H9 (cell line): ENCODE results near the gene C2CD2. TPM values are rescaled to one million over a fixed set of nuclear protein-coding genes. Genes with fewer than 3 reads are reported as not detected.

Experiments used
- DNase-seq: peaks from one replicate; pipeline ENCODE4 v3.0.0-alpha.2; 2017
- H2AFZ ChIP-seq: one replicate; pipeline ENCODE4 v1.6.1; 2013; ENCODE audit warnings: mild to moderate bottlenecking, low read length, control low read depth, moderate library complexity
- H2AK5ac ChIP-seq: 2 replicates; pipeline ENCODE4 v1.6.1; 2013; ENCODE audit warnings: low read length, control low read depth, mixed read lengths; ENCODE audit not compliant: insufficient read length
- H2BK120ac ChIP-seq: one replicate; pipeline ENCODE4 v1.6.1; 2013; ENCODE audit warnings: low read depth, mild to moderate bottlenecking, low read length, control low read depth, inconsistent platforms; ENCODE audit not compliant: poor library complexity, severe bottlenecking
- H2BK12ac ChIP-seq: 2 replicates; pipeline ENCODE4 v1.6.1; 2013; ENCODE audit warnings: low read length, control low read depth, mixed read lengths, low read depth; ENCODE audit not compliant: insufficient read length
- H2BK15ac ChIP-seq: 2 replicates; pipeline ENCODE4 v1.6.1; 2013; ENCODE audit warnings: low read depth, low read length, control low read depth
- H2BK20ac ChIP-seq: one replicate; pipeline ENCODE4 v1.6.1; 2013; ENCODE audit warnings: low read depth, mild to moderate bottlenecking, low read length, control low read depth, inconsistent platforms; ENCODE audit not compliant: poor library complexity, severe bottlenecking
- H2BK5ac ChIP-seq: 2 replicates; pipeline ENCODE4 v1.6.1; 2013; ENCODE audit warnings: low read length, control low read depth, mixed read lengths; ENCODE audit not compliant: insufficient read length
- H3K14ac ChIP-seq: 2 replicates; pipeline ENCODE4 v1.6.1; 2013; ENCODE audit warnings: low read length, control low read depth; ENCODE audit not compliant: insufficient read depth
- H3K18ac ChIP-seq: 2 replicates; pipeline ENCODE4 v1.6.1; 2013; ENCODE audit warnings: low read depth, mild to moderate bottlenecking, mixed read lengths, low read length, control low read depth; ENCODE audit not compliant: insufficient read length
- H3K23ac ChIP-seq: 2 replicates; pipeline ENCODE4 v1.6.1; 2013; ENCODE audit warnings: low read length, control low read depth, mixed read lengths, low read depth; ENCODE audit not compliant: insufficient read length
- H3K23me2 ChIP-seq: 2 replicates; pipeline ENCODE4 v1.6.1; 2013; ENCODE audit warnings: low read depth, mild to moderate bottlenecking, mixed read lengths, low read length, control low read depth; ENCODE audit not compliant: insufficient read length, poor library complexity, severe bottlenecking
- H3K27ac ChIP-seq: 2 replicates; pipeline ENCODE4 v1.5.1; 2013; ENCODE audit warnings: low read length, control low read depth, mixed read lengths, low read depth; ENCODE audit not compliant: insufficient read length
- H3K27me3 ChIP-seq: 2 replicates; pipeline ENCODE4 v1.6.1; 2013; ENCODE audit warnings: low read length, control low read depth, inconsistent platforms; ENCODE audit not compliant: insufficient read depth
- H3K4ac ChIP-seq: 2 replicates; pipeline ENCODE4 v1.6.1; 2013; ENCODE audit warnings: low read depth, mild to moderate bottlenecking, control low read depth, inconsistent platforms, low read length, moderate library complexity
- H3K4me1 ChIP-seq: 2 replicates; pipeline ENCODE4 v1.6.1; 2013; ENCODE audit warnings: low read length, control low read depth, inconsistent platforms; ENCODE audit not compliant: insufficient read depth
- H3K4me2 ChIP-seq: 2 replicates; pipeline ENCODE4 v1.6.1; 2013; ENCODE audit warnings: low read length, control low read depth, mixed read lengths; ENCODE audit not compliant: insufficient read length, insufficient read depth
- H3K56ac ChIP-seq: 2 replicates; pipeline ENCODE4 v1.6.1; 2013; ENCODE audit warnings: low read depth, mild to moderate bottlenecking, mixed read lengths, low read length, control low read depth; ENCODE audit not compliant: insufficient read length
- H3K79me1 ChIP-seq: 2 replicates; pipeline ENCODE4 v1.6.1; 2013; ENCODE audit warnings: low read depth, mild to moderate bottlenecking, moderate library complexity, low read length, control low read depth, inconsistent platforms; ENCODE audit not compliant: insufficient read depth, poor library complexity, severe bottlenecking
- H3K79me2 ChIP-seq: 2 replicates; pipeline ENCODE4 v1.6.1; 2013; ENCODE audit warnings: low read length, control low read depth, inconsistent platforms; ENCODE audit not compliant: insufficient read depth
- H3K9ac ChIP-seq: 2 replicates; pipeline ENCODE4 v1.6.1; 2013; ENCODE audit warnings: low read length, control low read depth, mixed read lengths; ENCODE audit not compliant: insufficient read length; ENCODE audit errors: extremely low read depth
- H3K9me3 ChIP-seq: one replicate; pipeline ENCODE4 v1.6.1; 2013; ENCODE audit warnings: low read depth, low read length, inconsistent platforms; ENCODE audit not compliant: control insufficient read depth
- H3T11ph ChIP-seq: one replicate; pipeline ENCODE4 v1.6.1; 2013; ENCODE audit warnings: mild to moderate bottlenecking, low read length, control low read depth, inconsistent platforms
- H4K20me1 ChIP-seq: one replicate; pipeline ENCODE4 v1.6.1; 2013; ENCODE audit not compliant: control insufficient read depth, insufficient read length, insufficient read depth
- H4K5ac ChIP-seq: 2 replicates; pipeline ENCODE4 v1.6.1; 2013; ENCODE audit warnings: low read depth, mild to moderate bottlenecking, mixed read lengths, low read length, control low read depth; ENCODE audit not compliant: insufficient read length
- H4K8ac ChIP-seq: replicated peaks from 2 replicates; pipeline ENCODE4 v1.6.1; 2013; ENCODE audit warnings: low read length, control low read depth, mixed read lengths, low read depth; ENCODE audit not compliant: insufficient read length
- H4K91ac ChIP-seq: 2 replicates; pipeline ENCODE4 v1.6.1; 2013; ENCODE audit warnings: low read depth, mild to moderate bottlenecking, moderate library complexity, mixed read lengths, low read length, control low read depth; ENCODE audit not compliant: insufficient read length
- H3K27ac Mint-ChIP-seq, 3 experiments: 2 replicates in 2 of 3; 3 replicates in 1 of 3; pipeline ENCODE4 v1.8.0; 2020 to 2021; ENCODE audit warnings: mixed read lengths in 3 of 3, mild to moderate bottlenecking in 1 of 3, moderate library complexity in 1 of 3
- H3K27me3 Mint-ChIP-seq: 2 replicates; pipeline ENCODE4 v1.8.0; 2021; ENCODE audit warnings: low read depth, mild to moderate bottlenecking, moderate library complexity, mixed read lengths
- H3K36me3 Mint-ChIP-seq, 3 experiments: 2 replicates in 2 of 3; 3 replicates in 1 of 3; pipeline ENCODE4 v1.8.0; 2020 to 2021; ENCODE audit warnings: low read depth in 3 of 3, mixed read lengths in 3 of 3; ENCODE audit not compliant: insufficient read depth in 1 of 3
- H3K4me1 Mint-ChIP-seq, 2 experiments: 2 replicates each; pipeline ENCODE4 v1.8.0; 2020; ENCODE audit warnings: mixed read lengths in 2 of 2
- H3K4me3 Mint-ChIP-seq, 2 experiments: 2 replicates in 1 of 2; 3 replicates in 1 of 2; pipeline ENCODE4 v1.8.0; 2020 to 2021; ENCODE audit warnings: mild to moderate bottlenecking in 2 of 2, mixed read lengths in 2 of 2, moderate library complexity in 1 of 2
- H3K9me3 Mint-ChIP-seq, 2 experiments: 2 replicates in 1 of 2; 3 replicates in 1 of 2; pipeline ENCODE4 v1.8.0; 2020; ENCODE audit warnings: mild to moderate bottlenecking in 2 of 2, mixed read lengths in 2 of 2, moderate library complexity in 1 of 2
- WGBS: extraction: QIAGEN DNeasy Blood & Tissue Kit; methylation state at CpG from one replicate; pipeline ENCODE4 v1.1.7; 2013; ENCODE audit warnings: missing lambda C conversion rate, low lambda C conversion rate, mixed read lengths; ENCODE audit not compliant: insufficient read length; ENCODE audit errors: extremely low coverage; 5-methylcytosine and 5-hydroxymethylcytosine counted together
- total RNA-seq: library from RNA; stranded (reverse); gene quantifications from 2 replicates; pipeline ENCODE4 v1.2.1, GENCODE V29; 2021
- TF ChIP-seq, protein P1 (sequence below): fragments of 200-600 bp; sonication (generic); conservative IDR thresholded peaks from 3 replicates; pipeline ENCODE4 v1.8.0; 2021; ENCODE audit warnings: antibody characterized with exemption, mild to moderate bottlenecking

The C2CD2 gene
- total RNA-seq, 1 experiment from 2014 or later: 14.6 TPM

DNA sequence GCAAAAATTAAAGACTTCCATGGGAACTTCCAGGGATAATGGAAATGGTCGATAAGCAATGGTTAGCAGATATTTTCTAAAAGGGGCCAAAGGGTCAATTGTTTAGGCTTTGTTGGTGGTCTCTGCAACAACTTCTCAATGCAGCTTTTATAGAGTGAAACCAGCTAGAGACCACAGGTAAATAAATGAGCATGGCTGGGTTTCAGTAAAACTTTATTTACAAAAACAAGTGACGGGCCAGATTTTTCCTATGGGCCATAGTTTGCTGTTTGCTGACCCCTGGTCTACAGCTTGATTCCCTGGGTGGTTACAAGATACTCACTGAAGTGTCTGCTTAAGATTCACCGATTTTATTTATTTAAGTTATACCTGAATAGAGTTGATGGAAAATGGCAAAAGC is 52.0 kb downstream of the C2CD2 start:
- no peak overlapping the region for H2AFZ ChIP-seq
- no peak overlapping the region for H2BK15ac ChIP-seq
- no peaks in the 10 kb centered on the region for H3K27me3 Mint-ChIP-seq
- no peak for DNase-seq
- H2BK12ac ChIP-seq: no peak overlapping the region
- H3K79me2 ChIP-seq: no peaks in the 10 kb centered on the region
- H3K23ac ChIP-seq: no peak overlapping the region
- no peak overlapping the region for H3K27ac ChIP-seq
- no peak overlapping the region for H4K91ac ChIP-seq
- H2BK5ac ChIP-seq: no peak overlapping the region
- no peaks in the 10 kb centered on the region for H3K79me1 ChIP-seq
- H2BK20ac ChIP-seq: no peak overlapping the region
- no peak overlapping the region for H3K4ac ChIP-seq
- H4K5ac ChIP-seq: no peak overlapping the region
- TF ChIP-seq, protein P1, sequence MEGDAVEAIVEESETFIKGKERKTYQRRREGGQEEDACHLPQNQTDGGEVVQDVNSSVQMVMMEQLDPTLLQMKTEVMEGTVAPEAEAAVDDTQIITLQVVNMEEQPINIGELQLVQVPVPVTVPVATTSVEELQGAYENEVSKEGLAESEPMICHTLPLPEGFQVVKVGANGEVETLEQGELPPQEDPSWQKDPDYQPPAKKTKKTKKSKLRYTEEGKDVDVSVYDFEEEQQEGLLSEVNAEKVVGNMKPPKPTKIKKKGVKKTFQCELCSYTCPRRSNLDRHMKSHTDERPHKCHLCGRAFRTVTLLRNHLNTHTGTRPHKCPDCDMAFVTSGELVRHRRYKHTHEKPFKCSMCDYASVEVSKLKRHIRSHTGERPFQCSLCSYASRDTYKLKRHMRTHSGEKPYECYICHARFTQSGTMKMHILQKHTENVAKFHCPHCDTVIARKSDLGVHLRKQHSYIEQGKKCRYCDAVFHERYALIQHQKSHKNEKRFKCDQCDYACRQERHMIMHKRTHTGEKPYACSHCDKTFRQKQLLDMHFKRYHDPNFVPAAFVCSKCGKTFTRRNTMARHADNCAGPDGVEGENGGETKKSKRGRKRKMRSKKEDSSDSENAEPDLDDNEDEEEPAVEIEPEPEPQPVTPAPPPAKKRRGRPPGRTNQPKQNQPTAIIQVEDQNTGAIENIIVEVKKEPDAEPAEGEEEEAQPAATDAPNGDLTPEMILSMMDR: no peak
- no peaks in the 10 kb centered on the region for H3K23me2 ChIP-seq
- no peak overlapping the region for H2BK120ac ChIP-seq
- H3K27me3 ChIP-seq: no peaks in the 10 kb centered on the region
- H4K20me1 ChIP-seq: no peaks in the 10 kb centered on the region
- no peak overlapping the region for H3K18ac ChIP-seq
- H3K9me3 Mint-ChIP-seq: no peaks in the 10 kb centered on the region
- H3K27ac Mint-ChIP-seq: no peak overlapping the region
- no CpG with 5 or more reads among the region's 3 CpGs for WGBS
- no peak overlapping the region for H2AK5ac ChIP-seq
- H3K9ac ChIP-seq: no peak overlapping the region
- H3K4me1 Mint-ChIP-seq: peaks cover 25 to 26% of the 10 kb centered on the region in 2 experiments
- H3K36me3 Mint-ChIP-seq: peaks cover 1 to 13% (median 13%) of the 10 kb centered on the region in 3 experiments; a peak in 5 of 7 replicates
- no peak overlapping the region for H3K14ac ChIP-seq
- H3K4me1 ChIP-seq: peaks cover 2% of the 10 kb centered on the region; the same call in 1 of the 2 replicates
- H3K56ac ChIP-seq: no peak overlapping the region
- H3K4me3 Mint-ChIP-seq: no peak overlapping the region
- no peak overlapping the region for H4K8ac ChIP-seq
- H3T11ph ChIP-seq: no peak overlapping the region
- H3K9me3 ChIP-seq: no peaks in the 10 kb centered on the region
- no peak overlapping the region for H3K4me2 ChIP-seq
